ENCODE data around the gene SNX32. TPM values are rescaled to one million over a fixed set of nuclear protein-coding genes. Genes with fewer than 3 reads are reported as not detected.
A peak's percentile ranks its signal among the peaks of the same experiment; 100 is the strongest.

Gene SNX32
- total and polyA plus RNA-seq, 9 of the 15 experiments (the other 6 are each of a cell fraction or from before 2014, with no cell fraction given), result 0.03 TPM; not detected in 7

- no peak for TF ChIP-seq E2F5 (CRISPR knock-in tag; IDR thresholded peaks at IDR 0.05)
- peak; percentile 55; the same call in 1 of the 2 replicates for TF ChIP-seq CREB3L1 (IDR thresholded peaks at IDR 0.05; ENCODE audit: borderline replicate concordance, low read depth)
- TF ChIP-seq LEF1 (IDR thresholded peaks at IDR 0.05), result no peak
- peak; percentile 52; the same call in 1 of the 2 replicates for TF ChIP-seq HDAC2 (IDR thresholded peaks at IDR 0.05)
- TF ChIP-seq ZNF347 (CRISPR knock-in tag; IDR thresholded peaks at IDR 0.05; ENCODE audit: low read depth), result no peak
- no peak for TF ChIP-seq FOXM1 (IDR thresholded peaks at IDR 0.05; ENCODE audit: low read depth)
- no peak for TF ChIP-seq FOXM1 (CRISPR knock-in tag; IDR thresholded peaks at IDR 0.05; ENCODE audit: low read depth)
- peak; percentile 93 for TF ChIP-seq USF1 (CRISPR knock-in tag; IDR thresholded peaks at IDR 0.05)
- TF ChIP-seq GABPB1 (CRISPR knock-in tag; IDR thresholded peaks at IDR 0.05), result peak; percentile 32; the same call in 1 of the 2 replicates
- TF ChIP-seq USF2 (CRISPR knock-in tag; IDR thresholded peaks at IDR 0.05), result peak; percentile 94
- TF ChIP-seq ZBED1 (IDR thresholded peaks at IDR 0.05), result no peak
- peak; percentile 27 for TF ChIP-seq TBP (optimal IDR thresholded peaks at IDR 0.05; ENCODE audit: low read depth, low read length)
- 0 out of 2 replicates have a peak, but pooled peaks have one; percentile 31 for TF ChIP-seq ZNF395 (CRISPR knock-in tag; IDR thresholded peaks at IDR 0.05)
- TF ChIP-seq ZNF778 (CRISPR knock-in tag; IDR thresholded peaks at IDR 0.05), result no peak
- TF ChIP-seq SMAD4 (CRISPR knock-in tag; conservative IDR thresholded peaks at IDR 0.05), result peak; percentile 56
- TF ChIP-seq POLR2B (IDR thresholded peaks at IDR 0.05; ENCODE audit: low read depth, partially characterized antibody), result peak; percentile 71
- 0 out of 2 replicates have a peak, but pooled peaks have one; percentile 46 for TF ChIP-seq ZNF143 (CRISPR knock-in tag; IDR thresholded peaks at IDR 0.05)
- TF ChIP-seq ZNF239 (CRISPR knock-in tag; IDR thresholded peaks at IDR 0.05), result no peak
- TF ChIP-seq HMGXB4 (CRISPR knock-in tag; IDR thresholded peaks at IDR 0.05), result 0 out of 2 replicates have a peak, but pooled peaks have one; percentile 52
Observed at GRCh38 chr11:65873318-65874156, 39.8 kb downstream of the SNX32 start (continued).
